GM11168 (cell line): ENCODE results near the gene KANK3.
"Not testable (repeated sequence)": the region's sequence is repeated elsewhere in the genome, so short reads cannot be mapped to it uniquely, and the experiment has no call there.

Experiments
- in situ Hi-C: fragments of 300-500 bp; cut with MboI; formaldehyde crosslinking; loops from one replicate; pipeline ENCODE4 v1.12.0; 2022; ENCODE audit warnings: low sequenced_read_pairs; ENCODE audit not compliant: unreplicated experiment

The KANK3 gene

GRCh38 chr19:8342684-8343482, at the start of gene KANK3:
TSS of gene KANK3 (minus strand) at chr19:8343262. CDS start at chr19:8337828, 5,434 bp downstream.
- in situ Hi-C loops: no loop called here

GRCh38 chr19:8392017-8392591, 49.0 kb upstream of the KANK3 start:
- in situ Hi-C loops: no loop called here

- in situ Hi-C loops: no loop called here
Measured at GRCh38 chr19:8391198-8392016, 48.3 kb upstream of the KANK3 start.

DNA sequence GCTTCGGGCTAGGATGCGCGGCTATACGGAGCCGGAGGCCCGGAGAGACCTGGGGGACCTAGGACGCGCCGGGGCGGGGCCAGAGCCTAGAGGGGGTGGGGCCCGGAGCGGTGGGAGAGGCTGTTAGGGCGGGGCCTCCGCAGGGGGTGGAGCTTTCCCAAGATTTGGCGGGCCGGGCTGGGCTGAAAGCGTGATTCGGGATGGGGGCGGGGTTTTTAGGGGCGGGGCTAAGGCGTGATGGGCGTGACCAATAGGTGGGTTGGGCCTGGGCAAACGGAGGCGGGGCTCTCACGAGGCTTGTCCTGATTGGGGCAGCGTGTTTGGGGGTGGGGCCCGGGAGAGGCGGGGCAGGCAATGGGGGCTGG, 47.5 kb upstream of the KANK3 start:
- in situ Hi-C loops: no loop called here

DNA sequence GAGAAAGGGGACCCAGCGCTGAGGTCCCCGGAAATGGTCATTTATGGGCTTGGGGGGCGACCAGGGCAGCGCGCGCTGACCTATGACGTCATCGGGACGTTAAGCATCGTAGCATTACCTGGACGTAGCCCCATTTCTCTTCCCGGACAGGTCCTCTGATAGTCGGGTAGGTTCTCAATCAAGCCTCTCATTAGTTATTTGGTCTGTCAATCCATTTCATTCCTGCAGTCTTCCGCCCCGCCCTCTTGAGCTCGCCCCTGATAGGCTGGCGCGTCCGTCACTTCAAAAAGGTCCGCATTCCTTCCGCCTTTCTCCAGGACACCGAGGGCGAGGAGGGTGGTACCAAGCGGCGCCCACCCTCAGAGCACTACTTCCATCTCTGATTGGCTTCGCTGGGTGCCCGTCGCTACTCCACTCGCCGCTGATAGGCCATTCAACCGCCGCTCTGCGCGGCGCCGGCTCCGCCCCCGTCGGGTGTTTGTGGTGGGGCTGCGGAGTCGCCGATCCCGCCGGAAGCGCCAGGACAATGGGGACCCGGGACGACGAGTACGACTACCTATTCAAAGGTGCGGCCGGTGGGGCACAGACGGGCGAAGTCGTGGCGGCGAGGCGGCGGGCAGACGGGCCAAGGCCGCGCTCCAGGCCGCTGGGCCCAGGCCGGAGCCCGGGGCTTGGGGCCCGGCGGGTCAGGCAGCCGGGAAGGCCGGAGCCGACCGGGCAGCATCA, 47.0 kb upstream of the KANK3 start, which contains the start of gene RAB11B:
Gene RAB11B (plus strand): TSS at position 470 of the 726 bp plus-strand sequence. CDS start 57 bp downstream, at position 527.
- in situ Hi-C loops: no loop called here

- in situ Hi-C loops: no loop called here
Measured at GRCh38 chr19:8388612-8388958, 45.5 kb upstream of the KANK3 start.

DNA sequence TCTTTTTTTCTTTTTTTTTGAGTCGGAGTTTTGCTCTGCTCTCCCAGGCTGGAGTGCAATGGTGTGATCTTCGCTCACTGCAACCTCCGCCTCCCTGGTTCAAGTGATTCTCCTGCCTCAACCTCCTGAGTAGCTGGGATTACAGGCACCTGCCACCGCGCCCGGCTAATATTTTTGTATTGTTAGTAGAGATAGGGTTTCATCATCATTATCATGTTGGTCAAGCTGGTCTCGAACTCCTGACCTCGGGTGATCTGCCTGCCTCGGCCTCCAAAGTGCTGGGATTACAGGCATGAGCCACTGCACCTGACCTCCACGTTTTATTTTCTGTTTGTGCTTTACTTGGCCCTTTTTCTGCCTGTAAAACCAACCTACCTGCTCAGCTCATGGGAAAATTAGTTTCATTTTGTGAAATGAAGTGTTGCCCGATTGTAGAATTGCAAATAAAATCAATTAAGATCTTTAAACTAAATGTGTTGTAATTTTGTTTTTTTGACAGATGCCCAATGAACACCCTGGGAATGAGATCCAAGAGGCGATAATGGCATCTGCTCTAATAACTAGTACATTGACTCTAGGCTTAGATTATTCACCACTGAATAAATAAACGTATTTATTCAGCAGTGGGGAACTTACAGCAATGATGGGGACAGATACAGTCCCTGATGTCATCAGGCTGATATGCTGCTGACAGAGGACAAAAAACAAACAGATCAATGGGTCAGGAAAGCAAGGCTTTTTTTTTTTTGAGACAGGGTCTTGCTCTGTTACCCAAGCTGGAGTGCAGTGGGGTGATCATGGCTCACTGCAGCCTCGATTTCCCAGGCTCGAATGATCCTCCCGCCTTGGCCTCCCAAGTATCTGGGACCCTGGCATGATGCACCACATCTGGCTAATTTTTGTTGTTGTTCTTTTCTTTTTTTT, 44.9 kb upstream of the KANK3 start:
- in situ Hi-C loops: no loop called here

DNA sequence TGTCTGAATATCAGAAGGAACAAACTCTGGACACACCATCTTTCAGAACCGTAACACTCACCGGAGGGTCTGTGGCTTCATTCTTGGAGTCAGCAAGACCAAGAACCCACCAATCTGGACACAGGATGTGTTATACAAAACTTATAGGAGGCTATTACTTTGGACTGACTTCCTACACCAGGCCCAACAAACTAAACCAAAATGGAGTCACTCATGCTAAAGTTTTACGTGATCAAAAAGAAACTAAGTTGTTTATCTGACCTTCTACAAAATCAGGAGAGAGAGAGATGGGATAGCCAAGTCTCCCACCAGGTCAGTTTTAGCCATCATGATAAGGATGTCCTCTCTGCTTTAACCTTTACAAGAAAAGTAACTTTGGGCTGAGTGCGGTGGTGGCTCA, 43.9 kb upstream of the KANK3 start:
- in situ Hi-C loops: no loop called here

DNA sequence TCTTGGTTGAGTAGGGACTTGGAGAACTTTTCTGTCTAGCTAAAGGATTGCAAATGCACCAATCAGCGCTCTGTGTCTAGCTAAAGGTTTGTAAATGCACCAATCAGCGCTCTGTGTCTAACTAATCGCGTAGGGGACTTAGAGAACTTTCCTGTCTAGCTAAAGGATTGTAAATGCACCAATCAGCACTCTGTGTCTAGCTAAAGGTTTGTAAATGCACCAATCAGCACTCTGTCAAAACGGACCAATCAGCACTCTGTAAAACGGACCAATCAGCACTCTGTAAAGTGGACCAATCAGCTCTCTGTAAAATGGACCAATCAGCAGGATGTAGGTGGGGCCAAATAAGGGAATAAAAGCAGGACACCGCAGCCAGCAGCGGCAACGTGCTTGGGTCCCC, 43.4 kb upstream of the KANK3 start:
- in situ Hi-C loops: not testable (repeated sequence)

- in situ Hi-C loops: not testable (repeated sequence)
Measured at GRCh38 chr19:8385566-8385965, 42.5 kb upstream of the KANK3 start.

DNA sequence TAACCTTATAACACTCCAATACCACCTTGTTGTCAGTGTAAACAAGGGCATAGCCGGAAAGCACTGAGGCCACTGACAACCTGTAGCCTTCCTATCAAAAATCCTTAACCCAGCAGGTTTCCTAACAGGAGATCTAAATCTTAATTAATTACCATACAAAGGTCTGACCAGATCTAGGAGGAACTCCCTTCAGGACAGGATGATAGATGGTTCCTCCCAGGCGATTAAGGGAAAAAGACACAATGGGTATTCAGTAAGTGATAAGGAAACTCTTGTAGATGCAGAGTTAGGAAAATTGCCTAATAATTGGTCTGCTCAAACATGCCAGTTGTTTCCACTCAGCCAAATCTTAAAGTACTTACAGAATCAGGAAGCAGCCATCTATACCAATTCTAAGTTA, 42.0 kb upstream of the KANK3 start:
- in situ Hi-C loops: not testable (repeated sequence)

DNA sequence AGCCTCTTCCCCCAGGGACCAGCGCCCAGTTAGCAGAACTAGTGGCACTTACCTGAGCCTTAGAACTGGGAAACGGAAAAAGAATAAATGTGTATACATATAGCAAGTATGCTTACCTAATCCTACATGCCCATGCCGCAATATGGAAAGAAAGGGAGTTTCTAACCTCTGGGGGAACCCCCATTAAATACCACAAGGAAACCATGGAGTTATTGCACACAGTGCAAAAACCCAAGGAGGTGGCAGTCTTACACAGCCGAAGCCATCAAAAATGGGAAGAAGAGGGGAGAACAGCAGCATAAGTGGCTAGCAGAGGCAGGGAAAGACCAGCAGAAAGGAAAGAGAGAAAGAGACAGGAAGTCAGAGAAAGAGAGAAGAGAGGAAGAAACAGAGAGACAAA, 41.5 kb upstream of the KANK3 start:
- in situ Hi-C loops: not testable (repeated sequence)

GRCh38 chr19:8379156-8379891, 36.3 kb upstream of the KANK3 start:
- in situ Hi-C loops: not testable (repeated sequence)

- in situ Hi-C loops: no loop called here
Measured at GRCh38 chr19:8377598-8377997, 34.5 kb upstream of the KANK3 start.

- in situ Hi-C loops: not testable (repeated sequence)
Measured at GRCh38 chr19:8376373-8376974, 33.4 kb upstream of the KANK3 start.

DNA sequence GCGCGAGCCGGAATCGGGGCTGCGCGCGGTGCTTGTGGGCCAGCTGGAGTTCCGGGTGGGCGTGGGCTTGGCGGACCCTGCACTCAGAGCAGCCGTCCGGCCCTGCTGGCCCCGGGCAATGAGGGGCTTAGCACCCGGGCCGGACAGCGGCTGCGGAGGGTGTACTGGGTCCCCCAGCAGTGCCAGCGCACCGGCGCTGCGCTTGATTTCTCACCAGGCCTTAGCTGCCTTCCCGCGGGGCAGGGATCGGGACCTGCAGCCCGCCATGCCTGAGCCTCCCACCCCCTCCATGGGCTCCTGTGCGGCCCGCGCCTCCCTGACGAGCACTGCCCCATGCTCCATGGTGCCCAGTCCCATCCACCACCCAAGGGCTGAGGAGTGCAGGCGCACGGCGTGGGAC, 32.7 kb upstream of the KANK3 start:
- in situ Hi-C loops: not testable (repeated sequence)

GRCh38 chr19:8373867-8374813, 31.1 kb upstream of the KANK3 start:
- in situ Hi-C loops: no loop called here
